ENCODE results near the gene PPM1G. TPM values are rescaled to one million over a fixed set of nuclear protein-coding genes. Genes with fewer than 3 reads are reported as not detected.

PPM1G gene
- total and polyA plus RNA-seq, 4 donors, result 45.9 to 76.2 (median 61.7) TPM

DNA sequence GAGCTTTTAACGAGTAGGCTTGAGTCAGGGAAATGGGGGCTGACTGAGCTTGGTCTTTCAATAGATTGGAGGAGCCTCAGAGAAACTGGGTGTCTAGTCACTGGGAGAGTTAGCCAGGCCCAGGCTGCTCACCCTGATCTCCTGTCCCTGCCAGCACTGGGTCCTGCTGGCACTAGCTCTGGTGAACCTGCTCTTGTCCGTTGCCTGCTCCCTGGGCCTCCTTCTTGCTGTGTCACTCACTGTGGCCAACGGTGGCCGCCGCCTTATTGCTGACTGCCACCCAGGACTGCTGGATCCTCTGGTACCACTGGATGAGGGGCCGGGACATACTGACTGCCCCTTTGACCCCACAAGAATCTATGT, 33.5 kb upstream of the PPM1G start:
- peaks cover 25 to 40% (median 32%) of the 10 kb centered on the region in 4 donors for H3K36me3 ChIP-seq (ENCODE audit: control insufficient read depth in 4 of 4, insufficient read depth in 4 of 4, low read length in 4 of 4)
- no peaks in the 10 kb centered on the region for H3K9me3 ChIP-seq (ENCODE audit: control insufficient read depth in 4 of 4, insufficient read depth in 3 of 4, low read length in 3 of 4)
- peak; percentile 4 for ATAC-seq (ENCODE audit: insufficient read depth, low FRiP score)
- no peak overlapping the region for H3K4me3 ChIP-seq
- no peak overlapping the region for H3K9ac ChIP-seq (ENCODE audit: insufficient read depth in 1 of 2, low read length in 2 of 2)
- H3K27ac ChIP-seq (ENCODE audit: low read depth in 1 of 2, low read length in 1 of 2), result peak overlapping the region in 1 of 2 donors; percentile 78
- TF ChIP-seq, protein P1, sequence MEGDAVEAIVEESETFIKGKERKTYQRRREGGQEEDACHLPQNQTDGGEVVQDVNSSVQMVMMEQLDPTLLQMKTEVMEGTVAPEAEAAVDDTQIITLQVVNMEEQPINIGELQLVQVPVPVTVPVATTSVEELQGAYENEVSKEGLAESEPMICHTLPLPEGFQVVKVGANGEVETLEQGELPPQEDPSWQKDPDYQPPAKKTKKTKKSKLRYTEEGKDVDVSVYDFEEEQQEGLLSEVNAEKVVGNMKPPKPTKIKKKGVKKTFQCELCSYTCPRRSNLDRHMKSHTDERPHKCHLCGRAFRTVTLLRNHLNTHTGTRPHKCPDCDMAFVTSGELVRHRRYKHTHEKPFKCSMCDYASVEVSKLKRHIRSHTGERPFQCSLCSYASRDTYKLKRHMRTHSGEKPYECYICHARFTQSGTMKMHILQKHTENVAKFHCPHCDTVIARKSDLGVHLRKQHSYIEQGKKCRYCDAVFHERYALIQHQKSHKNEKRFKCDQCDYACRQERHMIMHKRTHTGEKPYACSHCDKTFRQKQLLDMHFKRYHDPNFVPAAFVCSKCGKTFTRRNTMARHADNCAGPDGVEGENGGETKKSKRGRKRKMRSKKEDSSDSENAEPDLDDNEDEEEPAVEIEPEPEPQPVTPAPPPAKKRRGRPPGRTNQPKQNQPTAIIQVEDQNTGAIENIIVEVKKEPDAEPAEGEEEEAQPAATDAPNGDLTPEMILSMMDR (IDR thresholded peaks at IDR 0.05; ENCODE audit: control extremely low read depth, extremely low read depth), result no peak
- WGBS, 2 donors, result 77 to 78% methylated on average over 6 of the region's 6 CpGs
- no peaks in the 10 kb centered on the region for H3K4me1 ChIP-seq (ENCODE audit: control insufficient read depth in 5 of 5, insufficient read depth in 5 of 5, low read length in 5 of 5)
- H3K27me3 ChIP-seq (ENCODE audit: control insufficient read depth in 3 of 3, insufficient read depth in 3 of 3, low read length in 2 of 3), result no peaks in the 10 kb centered on the region
- DNase-seq, result peak in 1 of 3 donors; percentile 15

DNA sequence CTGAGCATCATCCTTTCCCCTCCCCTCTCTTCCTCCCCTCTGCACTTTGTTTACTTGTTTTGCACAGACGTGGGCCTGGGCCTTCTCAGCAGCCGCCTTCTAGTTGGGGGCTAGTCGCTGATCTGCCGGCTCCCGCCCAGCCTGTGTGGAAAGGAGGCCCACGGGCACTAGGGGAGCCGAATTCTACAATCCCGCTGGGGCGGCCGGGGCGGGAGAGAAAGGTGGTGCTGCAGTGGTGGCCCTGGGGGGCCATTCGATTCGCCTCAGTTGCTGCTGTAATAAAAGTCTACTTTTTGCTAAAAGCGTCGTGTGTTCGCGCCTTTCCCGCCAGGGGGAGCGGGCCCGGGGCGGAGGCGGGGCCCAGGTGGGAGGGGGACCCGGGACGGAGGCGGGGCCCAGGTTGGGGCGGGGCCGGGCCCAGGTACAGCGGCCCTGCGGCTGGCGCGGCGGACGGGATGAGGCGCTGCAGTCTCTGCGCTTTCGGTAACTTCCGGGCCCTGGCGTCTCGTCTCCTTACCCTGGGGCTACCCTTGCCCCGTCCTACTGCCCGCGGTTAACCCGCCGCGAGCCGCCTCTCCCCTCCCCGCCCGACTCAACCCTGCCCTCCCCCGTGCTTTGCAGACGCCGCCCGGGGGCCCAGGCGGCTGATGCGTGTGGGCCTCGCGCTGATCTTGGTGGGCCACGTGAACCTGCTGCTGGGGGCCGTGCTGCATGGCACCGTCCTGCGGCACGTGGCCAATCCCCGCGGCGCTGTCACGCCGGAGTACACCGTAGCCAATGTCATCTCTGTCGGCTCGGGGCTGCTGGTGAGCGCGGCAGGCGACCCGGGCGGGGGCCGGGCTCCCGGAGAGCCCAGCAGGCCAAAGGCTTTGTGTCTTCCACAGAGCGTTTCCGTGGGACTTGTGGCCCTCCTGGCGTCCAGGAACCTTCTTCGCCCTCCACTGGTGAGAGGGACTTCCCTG, 32.8 kb upstream of the PPM1G start, which contains the start of gene KRTCAP3:
TSS of gene KRTCAP3 (plus strand) at position 424 of the 962 bp plus-strand sequence. CDS start at position 456, 32 bp downstream.
- H3K9me3 ChIP-seq (ENCODE audit: control insufficient read depth in 4 of 4, insufficient read depth in 3 of 4, low read length in 3 of 4), result no peaks in the 10 kb centered on the region
- H3K36me3 ChIP-seq (ENCODE audit: control insufficient read depth in 4 of 4, insufficient read depth in 4 of 4, low read length in 4 of 4), result peaks cover 27 to 42% (median 29%) of the 10 kb centered on the region in 4 donors
- H3K4me3 ChIP-seq, result peak within 1 kb of the TSS; percentile 20
- no peak within 1 kb of the TSS for H3K9ac ChIP-seq (ENCODE audit: insufficient read depth in 1 of 2, low read length in 2 of 2)
- DNase-seq (peak; percentile 31 to 70 (median 57)), ATAC-seq (ENCODE audit: insufficient read depth, low FRiP score) (peak; percentile 49)
- no peaks in the 10 kb centered on the region for H3K27me3 ChIP-seq (ENCODE audit: control insufficient read depth in 3 of 3, insufficient read depth in 3 of 3, low read length in 2 of 3)
- 60 to 63% methylated on average over 73 to 80 of the region's 80 CpGs for whole genome bisulfite sequencing, 2 donors
- no peaks in the 10 kb centered on the region for H3K4me1 ChIP-seq (ENCODE audit: control insufficient read depth in 5 of 5, insufficient read depth in 5 of 5, low read length in 5 of 5)
- H3K27ac ChIP-seq (ENCODE audit: low read depth in 1 of 2, low read length in 1 of 2), result peak within 1 kb of the TSS in 1 of 2 donors; percentile 78
- TF ChIP-seq, protein P1 (IDR thresholded peaks at IDR 0.05; ENCODE audit: control extremely low read depth, extremely low read depth), result no peak

DNA sequence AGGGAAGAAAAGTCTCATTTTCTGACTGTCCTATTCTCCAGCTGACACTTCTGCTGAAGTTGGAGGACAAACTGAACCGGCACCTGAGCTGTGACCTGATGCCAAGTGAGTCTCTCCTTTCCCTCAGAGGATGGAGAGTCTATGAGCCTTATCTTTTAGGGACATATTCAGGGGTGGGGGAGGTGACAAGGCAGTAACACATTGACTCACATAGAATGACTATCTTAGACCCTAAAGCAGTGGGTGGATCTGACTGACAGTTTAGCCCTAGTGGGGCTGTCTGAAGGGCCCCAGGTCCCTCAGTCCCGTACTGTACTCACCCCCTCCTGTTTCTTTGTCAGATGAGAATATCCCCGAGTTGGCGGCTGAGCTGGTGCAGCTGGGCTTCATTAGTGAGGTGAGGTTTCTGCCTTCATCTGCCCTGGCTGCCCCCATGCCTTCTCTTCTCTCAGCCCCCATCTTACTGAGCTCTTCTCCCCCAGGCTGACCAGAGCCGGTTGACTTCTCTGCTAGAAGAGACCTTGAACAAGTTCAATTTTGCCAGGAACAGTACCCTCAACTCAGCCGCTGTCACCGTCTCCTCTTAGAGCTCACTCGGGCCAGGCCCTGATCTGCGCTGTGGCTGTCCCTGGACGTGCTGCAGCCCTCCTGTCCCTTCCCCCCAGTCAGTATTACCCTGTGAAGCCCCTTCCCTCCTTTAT, 32.0 kb upstream of the PPM1G start:
- Histone ChIP-seq H3K9ac (ENCODE audit: insufficient read depth in 1 of 2, low read length in 2 of 2) (no peak overlapping the region), H3K9me3 (ENCODE audit: control insufficient read depth in 4 of 4, insufficient read depth in 3 of 4, low read length in 3 of 4) (no peaks in the 10 kb centered on the region), H3K27ac (ENCODE audit: low read depth in 1 of 2, low read length in 1 of 2) (no peak overlapping the region), H3K4me3 (no peak overlapping the region), H3K4me1 (ENCODE audit: control insufficient read depth in 5 of 5, insufficient read depth in 5 of 5, low read length in 5 of 5) (no peaks in the 10 kb centered on the region), H3K36me3 (ENCODE audit: control insufficient read depth in 4 of 4, insufficient read depth in 4 of 4, low read length in 4 of 4) (peaks cover 34 to 50% (median 37%) of the 10 kb centered on the region in 4 donors), H3K27me3 (ENCODE audit: control insufficient read depth in 3 of 3, insufficient read depth in 3 of 3, low read length in 2 of 3) (no peaks in the 10 kb centered on the region)
- DNase-seq, result peak; percentile 18 to 20 (median 18)
- WGBS, 2 donors, result 89 to 94% methylated on average over 10 of the region's 10 CpGs
- ATAC-seq (ENCODE audit: insufficient read depth, low FRiP score), result no peak
- TF ChIP-seq, protein P1 (IDR thresholded peaks at IDR 0.05; ENCODE audit: control extremely low read depth, extremely low read depth), result no peak
